Mesenchymal stem cell (in vitro differentiated cells and primary cell): ENCODE results near the gene CAPN10.

ENCODE experiments used
- DNase-seq: peaks from one replicate; pipeline ENCODE4 v3.0.0-alpha.2; 2013
- H2AFZ ChIP-seq: one replicate; pipeline ENCODE4 v1.6.1; 2013; ENCODE audit warnings: low read depth, mild to moderate bottlenecking, control low read depth, inconsistent platforms, low read length, moderate library complexity
- H2AK5ac ChIP-seq: 2 replicates; pipeline ENCODE4 v1.6.1; 2013; ENCODE audit warnings: low read length, moderate library complexity, mild to moderate bottlenecking, inconsistent platforms; ENCODE audit not compliant: severe bottlenecking
- H2BK120ac ChIP-seq: one replicate; pipeline ENCODE4 v1.6.1; 2013; ENCODE audit warnings: low read depth, mild to moderate bottlenecking, inconsistent platforms, low read length, moderate library complexity
- H2BK12ac ChIP-seq, 2 experiments: one replicate each; pipeline ENCODE4 v1.6.1; 2013; ENCODE audit warnings: inconsistent platforms in 2 of 2, low read length in 2 of 2, mild to moderate bottlenecking in 2 of 2, moderate library complexity in 2 of 2, control low read depth in 1 of 2
- H2BK15ac ChIP-seq: one replicate; pipeline ENCODE4 v1.6.1; 2013; ENCODE audit warnings: mild to moderate bottlenecking, low read depth, inconsistent platforms; ENCODE audit not compliant: poor library complexity, severe bottlenecking
- H2BK5ac ChIP-seq: 2 replicates; pipeline ENCODE4 v1.6.1; 2013; ENCODE audit warnings: low read depth, mild to moderate bottlenecking, low read length, control low read depth, inconsistent platforms; ENCODE audit not compliant: poor library complexity, severe bottlenecking
- H3K14ac ChIP-seq, 2 experiments: one replicate each; pipeline ENCODE4 v1.6.1; 2013; ENCODE audit warnings: inconsistent platforms in 2 of 2, low read length in 2 of 2, control low read depth in 1 of 2, mild to moderate bottlenecking in 1 of 2, moderate library complexity in 1 of 2
- H3K18ac ChIP-seq, 2 experiments: one replicate each; pipeline ENCODE4 v1.6.1; 2013; ENCODE audit warnings: inconsistent platforms in 2 of 2, low read length in 2 of 2, control low read depth in 1 of 2, low read depth in 1 of 2, mild to moderate bottlenecking in 1 of 2
- H3K23ac ChIP-seq, 2 experiments: one replicate each; pipeline ENCODE4 v1.6.1; 2013; ENCODE audit warnings: inconsistent platforms in 2 of 2, low read length in 2 of 2, mild to moderate bottlenecking in 2 of 2, moderate library complexity in 2 of 2, control low read depth in 1 of 2
- H3K27ac ChIP-seq: 2 replicates; pipeline ENCODE4 v1.5.1; 2013; ENCODE audit warnings: mild to moderate bottlenecking, moderate library complexity, low read length, control low read depth, inconsistent platforms; ENCODE audit not compliant: poor library complexity, severe bottlenecking
- H3K27me3 ChIP-seq, 2 experiments: 2 replicates each; pipeline versions ENCODE4 v1.6.1 to v1.7.0; 2013; ENCODE audit warnings: low read length in 2 of 2, mild to moderate bottlenecking in 2 of 2, moderate library complexity in 2 of 2, control low read depth in 1 of 2, inconsistent platforms in 1 of 2; ENCODE audit not compliant: control insufficient read depth in 1 of 2, insufficient read depth in 1 of 2
- H3K36me3 ChIP-seq, 2 experiments: 2 replicates each; pipeline versions ENCODE4 v1.6.1 to v1.7.0; 2013; ENCODE audit warnings: low read length in 2 of 2, control low read depth in 1 of 2, inconsistent platforms in 1 of 2, low read depth in 1 of 2, mild to moderate bottlenecking in 1 of 2; ENCODE audit not compliant: insufficient read depth in 2 of 2, control insufficient read depth in 1 of 2
- H3K4ac ChIP-seq, 2 experiments: one replicate each; pipeline ENCODE4 v1.6.1; 2013; ENCODE audit warnings: inconsistent platforms in 2 of 2, low read length in 2 of 2, mild to moderate bottlenecking in 2 of 2, moderate library complexity in 2 of 2, control low read depth in 1 of 2, low read depth in 1 of 2
- H3K4me1 ChIP-seq: 2 replicates; pipeline ENCODE4 v1.6.1; 2013; ENCODE audit warnings: low read depth, low read length, control low read depth; ENCODE audit not compliant: control insufficient read depth, insufficient read depth
- H3K4me2 ChIP-seq: 2 replicates; pipeline ENCODE4 v1.6.1; 2013; ENCODE audit warnings: low read length, mild to moderate bottlenecking, inconsistent platforms; ENCODE audit not compliant: poor library complexity, severe bottlenecking
- H3K4me3 ChIP-seq, 2 experiments: 2 replicates each; pipeline versions ENCODE4 v1.5.1 to v1.7.0; 2013; ENCODE audit warnings: low read length in 2 of 2, mild to moderate bottlenecking in 2 of 2, control low read depth in 1 of 2, low read depth in 1 of 2; ENCODE audit not compliant: insufficient read depth in 1 of 2
- H3K79me1 ChIP-seq: replicated peaks from 2 replicates; pipeline ENCODE4 v1.6.1; 2013; ENCODE audit warnings: mild to moderate bottlenecking, control low read depth, low read length, inconsistent platforms; ENCODE audit not compliant: poor library complexity, severe bottlenecking
- H3K9ac ChIP-seq: 2 replicates; pipeline ENCODE4 v1.7.0; 2013; ENCODE audit warnings: mild to moderate bottlenecking, low read length, moderate library complexity
- H3K9me3 ChIP-seq: 2 replicates; pipeline ENCODE4 v1.7.0; 2013; ENCODE audit warnings: mild to moderate bottlenecking, low read length; ENCODE audit not compliant: control insufficient read depth
- H4K8ac ChIP-seq: one replicate; pipeline ENCODE4 v1.6.1; 2013; ENCODE audit warnings: inconsistent platforms, mild to moderate bottlenecking, low read length, moderate library complexity
- H4K91ac ChIP-seq: one replicate; pipeline ENCODE4 v1.6.1; 2013; ENCODE audit warnings: mild to moderate bottlenecking, low read length, inconsistent platforms
- WGBS: methylation state at CpG from one replicate; pipeline ENCODE4 v1.1.7; 2013; ENCODE audit warnings: mixed read lengths; 5-methylcytosine and 5-hydroxymethylcytosine counted together

Gene CAPN10

GRCh38 chr2:240565333-240566202 lies 21.0 kb upstream of the CAPN10 start:
- peak overlapping the region; percentile 17 for H2AK5ac ChIP-seq
- peaks cover 29% of the 10 kb centered on the region for H3K79me1 ChIP-seq
- H3K4me1 ChIP-seq = peaks cover 43% of the 10 kb centered on the region
- H4K8ac ChIP-seq = peak overlapping the region; percentile 88
- WGBS = 64% methylated on average over 25 of the region's 26 CpGs
- H3K27ac ChIP-seq = no peak overlapping the region
- peak overlapping the region; percentile 77 for H4K91ac ChIP-seq
- H3K9ac ChIP-seq = peak overlapping the region; percentile 80
- no peaks in the 10 kb centered on the region for H3K9me3 ChIP-seq
- peak overlapping the region; percentile 29 for H2BK120ac ChIP-seq
- peak overlapping the region; percentile 73 for H3K4me2 ChIP-seq
- peak overlapping the region in 1 of 2 experiments; percentile 76 for H3K4me3 ChIP-seq
- peak overlapping the region; percentile 44 to 91 for H2BK12ac ChIP-seq
- H3K4ac ChIP-seq = peak overlapping the region; percentile 90 to 98
- H2BK15ac ChIP-seq = no peak overlapping the region
- peak; percentile 92 for DNase-seq
- H2BK5ac ChIP-seq = no peak overlapping the region
- peaks cover 15 to 17% of the 10 kb centered on the region in 2 experiments for H3K36me3 ChIP-seq
- no peaks in the 10 kb centered on the region for H3K27me3 ChIP-seq
- peak overlapping the region; percentile 79 to 86 for H3K18ac ChIP-seq
- no peak overlapping the region for H3K14ac ChIP-seq
- H3K23ac ChIP-seq = no peak overlapping the region
- peak overlapping the region; percentile 47 for H2AFZ ChIP-seq

GRCh38 chr2:240566203-240567136 lies 20.1 kb upstream of the CAPN10 start:
- H4K8ac ChIP-seq = peak overlapping the region; percentile 88
- H3K4me3 ChIP-seq = peak overlapping the region in 1 of 2 experiments; percentile 87
- peak overlapping the region in 1 of 2 experiments; percentile 16 for H3K23ac ChIP-seq
- DNase-seq = peak; percentile 81
- H2BK120ac ChIP-seq = peak overlapping the region; percentile 59
- H3K27me3 ChIP-seq = no peaks in the 10 kb centered on the region
- H3K4ac ChIP-seq = peak overlapping the region; percentile 90 to 98
- H3K36me3 ChIP-seq = peaks cover 15 to 17% of the 10 kb centered on the region in 2 experiments
- peak overlapping the region; percentile 83 for H3K4me2 ChIP-seq
- no peak overlapping the region for H3K27ac ChIP-seq
- H2BK12ac ChIP-seq = peak overlapping the region; percentile 85 to 91
- H3K14ac ChIP-seq = peak overlapping the region in 1 of 2 experiments; percentile 71
- H3K4me1 ChIP-seq = peaks cover 48% of the 10 kb centered on the region
- H2BK5ac ChIP-seq = no peak overlapping the region
- H3K9ac ChIP-seq = peak overlapping the region; percentile 80
- peak overlapping the region; percentile 79 to 86 for H3K18ac ChIP-seq
- peaks cover 35% of the 10 kb centered on the region for H3K79me1 ChIP-seq
- WGBS = 26% methylated on average over 36 of the region's 53 CpGs
- peak overlapping the region; percentile 73 for H4K91ac ChIP-seq
- peak overlapping the region; percentile 47 for H2AFZ ChIP-seq
- peak overlapping the region; percentile 52 for H2BK15ac ChIP-seq
- no peaks in the 10 kb centered on the region for H3K9me3 ChIP-seq
- peak overlapping the region; percentile 17 for H2AK5ac ChIP-seq

- Histone ChIP-seq H3K9me3 (no peaks in the 10 kb centered on the region), H2BK12ac (peak overlapping the region; percentile 83 to 85), H4K8ac (peak overlapping the region; percentile 83), H2BK15ac (peak overlapping the region; percentile 61), H3K4ac (peak overlapping the region; percentile 42 to 55), H3K4me3 (peak overlapping the region; percentile 67 to 87), H2AFZ (peak overlapping the region; percentile 8), H3K14ac (peak overlapping the region in 1 of 2 experiments; percentile 38), H3K4me1 (peaks cover 51% of the 10 kb centered on the region), H3K18ac (peak overlapping the region; percentile 37 to 88), H2BK120ac (no peak overlapping the region), H3K79me1 (peaks cover 43% of the 10 kb centered on the region), H2AK5ac (no peak overlapping the region), H3K36me3 (peaks cover 17 to 23% of the 10 kb centered on the region in 2 experiments), H3K23ac (peak overlapping the region in 1 of 2 experiments; percentile 61), H3K27me3 (no peaks in the 10 kb centered on the region), H2BK5ac (no peak overlapping the region), H3K27ac (no peak overlapping the region), H3K9ac (peak overlapping the region; percentile 80), H4K91ac (no peak overlapping the region), H3K4me2 (peak overlapping the region; percentile 92)
- peak; percentile 33 for DNase-seq
- WGBS = 56% methylated on average over 25 of the region's 26 CpGs
Observed at GRCh38 chr2:240567137-240567871, 19.2 kb upstream of the CAPN10 start.
